SIG-M5 treated with dmso at 0.1 percent for 504 hours (cell line): ENCODE measurements around the gene DOK5.

Source experiments
- DNase-seq: peaks from one replicate; lab custom pipeline; 2025; ENCODE audit not compliant: unreplicated experiment; lab: John Stamatoyannopoulos, UW

DOK5 gene

GRCh38 chr20:54470697-54471096, 4.7 kb upstream of the DOK5 start:
- no peak for DNase-seq

- no peak for DNase-seq
These were observed 2.8 kb upstream of the DOK5 start for GRCh38 chr20:54472607-54473006.

GRCh38 chr20:54473340-54473739, 2.1 kb upstream of the DOK5 start:
- no peak for DNase-seq

- DNase-seq: no peak
These were observed 1.3 kb upstream of the DOK5 start for GRCh38 chr20:54474046-54474445.

GRCh38 chr20:54474866-54475265, 527 bp upstream of the DOK5 start:
- no peak for DNase-seq

GRCh38 chr20:54476169-54477009, 996 bp downstream of the DOK5 start:
- DNase-seq: no peak

- no peak for DNase-seq
These were observed 2.0 kb downstream of the DOK5 start for GRCh38 chr20:54477191-54477955.

GRCh38 chr20:54479138-54479906, 3.9 kb downstream of the DOK5 start:
- DNase-seq: peak; percentile 86

- DNase-seq: peak; percentile 56
These were observed 4.5 kb downstream of the DOK5 start for GRCh38 chr20:54479937-54480336.

GRCh38 chr20:54481442-54481841, 6.0 kb downstream of the DOK5 start:
- no peak for DNase-seq

GRCh38 chr20:54485631-54486030, 10.2 kb downstream of the DOK5 start:
- no peak for DNase-seq

- DNase-seq: no peak
These were observed 11.2 kb downstream of the DOK5 start for GRCh38 chr20:54486585-54486984.

GRCh38 chr20:54488442-54488841, 13.0 kb downstream of the DOK5 start:
- DNase-seq: no peak

- no peak for DNase-seq
These were observed 16.1 kb downstream of the DOK5 start for GRCh38 chr20:54491506-54491905.

GRCh38 chr20:54494303-54495006, 19.1 kb downstream of the DOK5 start:
- no peak for DNase-seq

GRCh38 chr20:54497931-54498718, 22.7 kb downstream of the DOK5 start:
- DNase-seq: peak; percentile 29

- DNase-seq: no peak
These were observed 23.7 kb downstream of the DOK5 start for GRCh38 chr20:54499111-54499510.

GRCh38 chr20:54502179-54502578, 26.8 kb downstream of the DOK5 start:
- DNase-seq: no peak

- no peak for DNase-seq
These were observed 31.2 kb downstream of the DOK5 start for GRCh38 chr20:54506643-54507042.

- DNase-seq: no peak
These were observed 35.2 kb downstream of the DOK5 start for GRCh38 chr20:54510541-54511129.
